GM23248 (cell line): ENCODE data around the gene CDC37. TPM values are rescaled to one million over a fixed set of nuclear protein-coding genes. Genes with fewer than 3 reads are reported as not detected.
"Not testable (repeated sequence)": the region's sequence is repeated elsewhere in the genome, so short reads cannot be mapped to it uniquely, and the experiment has no call there.

ENCODE experiments used
- DNase-seq: peaks from one replicate; pipeline ENCODE4 v3.0.0-alpha.2; 2015
- H2AFZ ChIP-seq: fragments of 200-600 bp; sonication (generic); 2 replicates; pipeline ENCODE4 v1.6.1; 2016; ENCODE audit warnings: antibody characterized with exemption
- H3F3A ChIP-seq: fragments of 200-600 bp; sonication (generic); 2 replicates; pipeline ENCODE4 v1.6.1; 2016; ENCODE audit warnings: mild to moderate bottlenecking, antibody characterized with exemption, mixed run types; ENCODE audit not compliant: insufficient read depth
- H3K27ac ChIP-seq: fragments of 200-600 bp; sonication (generic); 2 replicates; pipeline ENCODE4 v1.5.1; 2016; ENCODE audit warnings: mild to moderate bottlenecking
- H3K27me3 ChIP-seq: fragments of 200-600 bp; sonication (generic); replicated peaks from 2 replicates; pipeline ENCODE4 v1.6.1; 2016; ENCODE audit warnings: mild to moderate bottlenecking; ENCODE audit not compliant: insufficient read depth
- H3K36me3 ChIP-seq: fragments of 200-600 bp; sonication (generic); 2 replicates; pipeline ENCODE4 v1.6.1; 2016; ENCODE audit warnings: low read depth, mild to moderate bottlenecking
- H3K4me1 ChIP-seq: fragments of 200-600 bp; sonication (generic); 2 replicates; pipeline ENCODE4 v1.6.1; 2016; ENCODE audit warnings: mild to moderate bottlenecking; ENCODE audit not compliant: insufficient read depth
- H3K4me2 ChIP-seq: fragments of 200-600 bp; sonication (generic); one replicate; pipeline ENCODE4 v1.6.1; 2016; ENCODE audit warnings: mild to moderate bottlenecking; ENCODE audit not compliant: unreplicated experiment
- H3K4me3 ChIP-seq: fragments of 200-600 bp; sonication (generic); 2 replicates; pipeline ENCODE4 v1.5.1; 2016; ENCODE audit warnings: mild to moderate bottlenecking
- H3K79me2 ChIP-seq: fragments of 200-600 bp; sonication (generic); 2 replicates; pipeline ENCODE4 v1.6.1; 2016; ENCODE audit warnings: mild to moderate bottlenecking; ENCODE audit not compliant: insufficient read depth
- H3K9ac ChIP-seq: fragments of 200-600 bp; sonication (generic); 2 replicates; pipeline ENCODE4 v1.6.1; 2016; ENCODE audit warnings: mild to moderate bottlenecking
- H3K9me2 ChIP-seq: fragments of 200-600 bp; sonication (generic); 2 replicates; pipeline ENCODE4 v1.6.1; 2016; ENCODE audit warnings: mixed run types, mild to moderate bottlenecking, moderate library complexity; ENCODE audit not compliant: insufficient read depth
- H3K9me3 ChIP-seq: fragments of 200-600 bp; sonication (generic); one replicate; pipeline ENCODE4 v1.6.1; 2017; ENCODE audit warnings: low read depth
- H4K20me1 ChIP-seq: fragments of 200-600 bp; sonication (generic); 2 replicates; pipeline ENCODE4 v1.6.0; 2016; ENCODE audit not compliant: insufficient read depth
- EZH2 ChIP-seq: fragments of 200-600 bp; sonication (generic); IDR thresholded peaks from 2 replicates; pipeline ENCODE4 v1.6.1; 2018; ENCODE audit warnings: antibody characterized with exemption, mild to moderate bottlenecking; ENCODE audit not compliant: insufficient read depth, poor library complexity, severe bottlenecking
- EZH2phosphoT487 ChIP-seq: fragments of 200-600 bp; sonication (generic); IDR thresholded peaks from 2 replicates; pipeline ENCODE4 v1.6.1; 2018; ENCODE audit warnings: antibody characterized with exemption, moderate library complexity, mild to moderate bottlenecking, low read depth; ENCODE audit not compliant: insufficient read depth
- WGBS, 2 experiments: methylation state at CpG; one replicate each; pipeline ENCODE4 v1.1.6; 2015 to 2017; ENCODE audit warnings: low lambda C conversion rate in 2 of 2, low coverage in 1 of 2; ENCODE audit errors: missing lambda C conversion rate in 2 of 2; 5-methylcytosine and 5-hydroxymethylcytosine counted together
- in situ Hi-C: fragments of 300-500 bp; cut with MboI; formaldehyde crosslinking; loops from 2 replicates; pipeline ENCODE4 v1.15.0; 2020
- polyA plus RNA-seq: library from polyadenylated mRNA; unstranded; fragments of >200 nt; fragmentation: Nextera tagmentation; extraction: Ambion mirVana; gene quantifications from 2 replicates; pipeline ENCODE4 v1.2.1, GENCODE V29; 2016
- total RNA-seq: library from RNA; depleted of rRNA; stranded (reverse); fragments of >200 nt; shearing (Covaris generic); gene quantifications from 2 replicates; pipeline ENCODE4 v1.2.3, GENCODE V29; 2014

The CDC37 gene
- total and polyA plus RNA-seq, 2 experiments from 2014 or later = 291 to 301 TPM

- peak; percentile 93 for DNase-seq
- Histone ChIP-seq H3K4me3 (peak overlapping the region; percentile 84), H3K27me3 (peaks cover 17% of the 10 kb centered on the region; the same call in 1 of the 2 replicates), H3K9me3 (no peaks in the 10 kb centered on the region), H3F3A (peaks cover 18% of the 10 kb centered on the region; the same call in 1 of the 2 replicates), H2AFZ (peak overlapping the region; percentile 98), H3K9me2 (no peaks in the 10 kb centered on the region), H3K4me2 (peak overlapping the region; percentile 92), H4K20me1 (no peaks in the 10 kb centered on the region), H3K27ac (no peak overlapping the region), H3K4me1 (peaks cover 7% of the 10 kb centered on the region; the same call in 1 of the 2 replicates), H3K79me2 (no peaks in the 10 kb centered on the region), H3K36me3 (no peaks in the 10 kb centered on the region), H3K9ac (peak overlapping the region; percentile 72)
- 5 to 7% methylated on average over 54 to 67 of the region's 67 CpGs for WGBS, 2 experiments
- in situ Hi-C loops = no loop called here
- no peak for TF ChIP-seq EZH2
Measured at GRCh38 chr19:10416380-10417257, 13.3 kb upstream of the CDC37 start.

DNA sequence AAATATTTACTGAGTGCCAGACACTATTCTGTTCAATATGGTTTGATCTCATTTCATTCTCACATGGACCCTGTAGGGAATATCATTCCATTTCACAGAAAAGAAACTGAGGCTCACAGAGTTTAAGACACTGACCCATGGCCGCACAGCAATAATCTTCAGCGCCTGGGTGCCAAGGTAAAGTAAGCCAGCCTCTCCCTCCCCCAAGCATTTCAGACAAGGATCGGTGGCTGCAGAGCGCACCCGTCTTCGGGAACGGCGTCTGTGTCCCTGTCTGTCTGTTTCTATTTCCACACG lies 12.7 kb upstream of the CDC37 start:
- H3K36me3 ChIP-seq = no peaks in the 10 kb centered on the region
- H3K9me2 ChIP-seq = no peaks in the 10 kb centered on the region
- H3K9me3 ChIP-seq = no peaks in the 10 kb centered on the region
- peak overlapping the region; percentile 98 for H2AFZ ChIP-seq
- peaks cover 7% of the 10 kb centered on the region; the same call in 1 of the 2 replicates for H3K4me1 ChIP-seq
- no peaks in the 10 kb centered on the region for H3K79me2 ChIP-seq
- TF ChIP-seq EZH2phosphoT487 (no peak), EZH2 (no peak)
- WGBS, 2 experiments = 7% methylated on average over 9 of the region's 9 CpGs
- peaks cover 11% of the 10 kb centered on the region; the same call in 1 of the 2 replicates for H3K27me3 ChIP-seq
- no peak for DNase-seq
- H3F3A ChIP-seq = peaks cover 18% of the 10 kb centered on the region; the same call in 1 of the 2 replicates
- peak overlapping the region; percentile 72 for H3K9ac ChIP-seq
- H4K20me1 ChIP-seq = no peaks in the 10 kb centered on the region
- H3K4me3 ChIP-seq = peak overlapping the region; percentile 84
- H3K4me2 ChIP-seq = peak overlapping the region; percentile 92
- in situ Hi-C loops = no loop called here
- no peak overlapping the region for H3K27ac ChIP-seq

GRCh38 chr19:10412257-10412977 lies 9.1 kb upstream of the CDC37 start:
- H3K79me2 ChIP-seq = no peaks in the 10 kb centered on the region
- no peak overlapping the region for H3K27ac ChIP-seq
- no peak overlapping the region for H3K9ac ChIP-seq
- H3F3A ChIP-seq = 0 out of 2 replicates have a peak, but pooled peaks cover 4% of the 10 kb centered on the region
- H3K9me2 ChIP-seq = no peaks in the 10 kb centered on the region
- no peak overlapping the region for H3K4me2 ChIP-seq
- H3K27me3 ChIP-seq = no peaks in the 10 kb centered on the region
- TF ChIP-seq EZH2 (no peak), EZH2phosphoT487 (no peak)
- in situ Hi-C loops = no loop called here
- no peaks in the 10 kb centered on the region for H4K20me1 ChIP-seq
- no peak overlapping the region for H2AFZ ChIP-seq
- WGBS, 2 experiments = 75 to 76% methylated on average over 13 of the region's 13 CpGs
- H3K4me1 ChIP-seq = no peaks in the 10 kb centered on the region
- no peaks in the 10 kb centered on the region for H3K36me3 ChIP-seq
- no peak overlapping the region for H3K4me3 ChIP-seq
- DNase-seq = no peak
- no peaks in the 10 kb centered on the region for H3K9me3 ChIP-seq

GRCh38 chr19:10411224-10411623 lies 7.9 kb upstream of the CDC37 start:
- H3K9me3 ChIP-seq, H4K20me1 ChIP-seq, H2AFZ ChIP-seq, H3K36me3 ChIP-seq, H3K79me2 ChIP-seq, H3K27me3 ChIP-seq, H3K4me3 ChIP-seq, H3K27ac ChIP-seq, H3K4me1 ChIP-seq, H3K9ac ChIP-seq, H3K4me2 ChIP-seq, H3K9me2 ChIP-seq, DNase-seq, H3F3A ChIP-seq, in situ Hi-C loops: not testable (repeated sequence)
- 59% methylated on average over 5 of the region's 5 CpGs for WGBS, 2 experiments
